Urothelium cell line (cell line): Measurements from ENCODE around the gene MRAS.

Experiments used
- DNase-seq: peaks from one replicate; pipeline ENCODE4 v3.0.0; 2011; ENCODE audit warnings: low spot score, mixed read lengths
- FAIRE-seq: peaks from 2 replicates; lab custom pipeline; 2011; peaks lifted over from hg19 to GRCh38; lab: Jason Lieb, UNC

MRAS gene

DNA sequence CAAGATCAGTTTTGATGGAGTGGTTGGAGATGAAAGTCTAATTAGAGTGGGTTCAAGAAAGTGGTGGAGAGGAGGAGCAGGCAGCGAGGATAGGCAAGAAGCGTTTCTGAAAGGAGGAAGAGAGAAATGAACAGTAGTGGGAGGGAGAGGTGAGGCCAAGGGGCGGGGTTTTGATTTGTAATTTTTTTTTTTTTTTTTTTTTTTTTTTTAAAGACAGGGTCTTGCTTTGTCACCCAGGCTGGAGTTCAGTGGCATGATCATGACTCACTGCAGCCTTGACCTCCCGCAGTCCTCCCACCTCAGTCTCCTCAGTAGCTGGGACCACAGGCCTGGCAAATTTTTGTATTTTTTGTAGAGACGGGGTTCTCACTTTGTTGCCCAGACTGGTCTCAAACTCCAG, 36.6 kb downstream of the MRAS start:
- no peak for FAIRE-seq

DNA sequence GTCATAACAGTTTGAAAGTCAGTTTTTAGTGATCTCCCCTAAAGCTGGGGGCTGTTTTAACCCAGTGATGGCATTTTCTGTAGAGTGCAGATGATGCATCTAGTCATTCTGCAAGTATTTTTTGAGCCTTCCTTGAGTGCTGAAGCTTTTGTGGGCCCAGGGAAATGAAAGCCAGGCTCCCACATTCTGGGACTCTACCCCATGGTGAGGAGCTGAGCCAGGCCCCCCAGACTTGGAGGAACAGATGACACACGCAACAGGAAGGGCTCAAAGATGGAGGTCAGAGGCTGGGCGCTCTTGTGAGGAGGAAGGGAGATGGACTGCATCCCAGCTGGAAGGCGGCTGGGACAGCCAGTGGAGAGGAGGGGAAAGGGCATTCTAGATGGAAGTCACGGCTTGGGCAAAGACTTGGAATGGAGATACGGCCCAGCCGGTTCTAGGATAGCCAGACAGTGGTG, 40.8 kb downstream of the MRAS start:
- FAIRE-seq (no peak), DNase-seq (no peak)

More for the DNA sequence above, 36.6 kb downstream of the MRAS start:
- DNase-seq = peak; percentile 8

DNA sequence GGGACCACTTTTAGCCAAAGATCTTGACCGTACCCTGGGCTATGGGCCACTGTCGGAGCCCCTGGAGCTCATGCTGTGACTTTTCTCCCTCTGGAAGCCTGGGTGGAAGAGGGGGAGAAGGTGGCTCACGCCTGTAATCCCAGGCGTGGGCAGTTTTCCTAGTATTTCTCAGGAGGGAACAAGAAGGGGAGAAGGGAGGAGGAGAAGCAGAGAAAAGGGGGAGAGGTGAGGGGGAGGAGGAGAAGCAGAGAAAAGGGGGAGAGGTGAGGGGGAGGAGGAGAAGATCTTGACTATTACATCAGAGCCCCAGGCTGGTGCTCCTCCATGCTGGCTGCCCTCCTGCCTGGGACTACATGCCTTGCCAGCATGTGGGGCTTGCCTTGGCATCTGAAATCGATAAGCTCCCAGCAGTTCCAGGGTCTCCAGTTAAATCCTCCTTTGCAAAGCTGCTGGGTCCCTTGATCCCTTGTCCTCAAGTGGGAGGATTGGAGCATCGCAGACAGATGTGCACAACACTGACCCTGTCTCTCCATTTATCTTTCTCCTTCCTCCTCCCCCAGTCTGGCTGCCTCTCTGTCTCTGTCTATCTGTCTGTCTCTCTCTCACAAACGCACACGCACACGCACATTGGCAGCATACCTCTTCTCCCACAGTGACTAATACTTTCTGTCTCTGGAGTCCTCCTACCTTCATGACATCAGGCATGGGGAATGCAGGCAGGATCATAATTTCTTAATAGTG, 41.6 kb downstream of the MRAS start:
- DNase-seq (peak; percentile 84), FAIRE-seq (peak; percentile 23)

GRCh38 chr3:138390582-138390932, 42.2 kb downstream of the MRAS start:
- FAIRE-seq = no peak

DNA sequence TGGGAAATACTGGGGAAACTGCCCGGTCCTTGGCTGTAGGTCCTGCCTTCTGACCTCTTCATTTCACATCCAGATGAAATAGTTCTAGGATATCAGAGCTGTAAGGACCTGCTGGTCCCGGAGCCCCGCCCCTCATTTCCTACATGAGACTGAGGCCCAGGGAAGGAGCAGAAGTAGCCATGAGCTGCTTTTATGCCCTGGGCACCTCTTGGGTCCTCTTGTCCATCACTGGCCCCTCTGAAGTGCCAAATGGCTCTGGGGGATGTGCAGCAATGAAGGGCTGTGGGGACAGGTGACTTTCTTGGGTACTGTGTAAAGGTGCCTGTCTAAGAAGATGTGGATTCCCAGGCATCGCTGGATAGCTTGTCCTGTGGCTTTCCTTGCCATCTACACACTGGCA, 45.8 kb downstream of the MRAS start:
- DNase-seq (no peak), FAIRE-seq (no peak)

More at GRCh38 chr3:138390582-138390932, 42.2 kb downstream of the MRAS start:
- DNase-seq = no peak

DNA sequence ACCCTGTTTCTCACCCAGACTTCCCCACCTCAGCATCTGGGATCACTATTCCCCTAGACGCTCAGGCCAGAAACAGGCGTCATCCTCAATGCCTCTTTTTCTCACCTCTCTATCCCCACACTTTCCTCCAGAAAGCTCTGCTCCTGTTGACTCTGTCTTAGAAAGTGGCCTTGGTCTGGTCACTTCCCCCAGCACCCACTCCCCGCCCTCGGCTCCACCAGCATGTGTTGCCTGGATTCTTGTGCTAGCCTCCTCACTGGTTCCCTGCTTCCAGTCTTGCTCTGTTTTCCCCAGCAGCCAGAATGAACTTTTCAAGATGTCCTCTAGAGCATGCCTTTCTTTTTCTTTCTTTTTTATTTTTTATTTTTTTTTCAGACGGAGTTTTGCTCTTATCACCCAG, 46.3 kb downstream of the MRAS start:
- DNase-seq (no peak), FAIRE-seq (no peak)

- DNase-seq = no peak
- FAIRE-seq = no peak
These were observed 47.7 kb downstream of the MRAS start for GRCh38 chr3:138395865-138396751.

- FAIRE-seq = no peak
- no peak for DNase-seq
These were observed 48.5 kb downstream of the MRAS start for GRCh38 chr3:138396752-138397410.

DNA sequence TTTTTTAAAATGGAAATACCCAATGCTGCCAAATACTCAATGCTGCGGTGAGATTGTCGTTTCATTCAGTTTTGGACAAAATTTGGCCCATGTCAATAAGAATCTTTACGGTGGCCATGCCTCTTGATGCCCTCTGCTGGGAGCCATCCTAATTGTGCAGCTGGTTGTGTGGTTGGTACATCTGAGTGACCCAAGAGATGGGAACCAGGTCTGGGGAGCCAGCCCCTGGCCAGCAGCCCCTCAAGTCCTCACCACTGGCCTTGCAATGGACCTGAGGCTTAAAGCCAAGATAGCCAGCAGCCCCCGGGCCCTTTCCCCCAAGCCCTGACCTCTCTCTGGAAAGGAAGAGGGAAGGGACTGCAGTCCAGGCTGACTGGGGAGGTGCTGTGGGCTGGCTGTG, 49.6 kb downstream of the MRAS start:
- FAIRE-seq (no peak), DNase-seq (no peak)

- DNase-seq (no peak), FAIRE-seq (no peak)
These were observed 50.6 kb downstream of the MRAS start for GRCh38 chr3:138398791-138399575.

DNA sequence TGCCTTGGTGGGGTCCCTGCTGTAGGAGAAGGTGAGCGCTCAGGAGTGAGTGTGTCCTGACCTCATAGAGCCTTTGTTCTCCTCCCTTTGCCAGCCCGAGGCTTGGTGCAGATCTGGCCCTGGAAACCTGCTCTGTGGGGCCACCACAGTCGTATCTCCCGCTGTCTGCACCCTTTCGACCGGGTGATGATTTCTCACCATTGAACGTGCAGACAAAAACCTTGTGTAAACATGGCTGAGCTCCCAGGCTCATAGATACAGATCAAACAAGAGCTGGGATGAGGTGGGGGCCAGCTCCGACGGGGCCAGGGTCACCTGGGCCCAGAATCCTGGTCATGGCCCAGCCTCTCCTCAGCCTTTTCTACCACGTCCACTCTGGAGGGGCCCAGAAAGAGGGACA, 51.4 kb downstream of the MRAS start:
- FAIRE-seq = no peak
- no peak for DNase-seq

DNA sequence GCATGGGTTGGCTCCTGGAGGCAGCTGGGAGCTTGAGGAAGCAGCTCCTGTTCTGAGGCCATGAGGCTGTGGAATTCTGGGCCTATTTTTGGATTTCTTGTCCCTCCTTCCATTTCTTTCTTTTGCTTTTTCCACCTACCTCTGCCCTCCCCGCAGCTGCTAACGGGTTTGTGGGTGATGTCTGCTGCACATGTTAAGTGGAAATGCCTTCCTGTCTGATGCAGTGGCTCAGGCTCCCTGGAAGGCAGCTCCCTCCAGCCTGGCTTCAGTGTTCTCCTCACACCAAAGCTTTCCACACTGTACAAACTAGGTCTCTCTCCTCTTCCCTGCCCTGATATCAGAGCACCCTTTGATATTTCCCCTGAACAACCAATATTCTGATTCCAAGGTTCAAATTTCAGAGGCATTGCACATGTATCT, 52.3 kb downstream of the MRAS start:
- no peak for FAIRE-seq
- no peak for DNase-seq

DNA sequence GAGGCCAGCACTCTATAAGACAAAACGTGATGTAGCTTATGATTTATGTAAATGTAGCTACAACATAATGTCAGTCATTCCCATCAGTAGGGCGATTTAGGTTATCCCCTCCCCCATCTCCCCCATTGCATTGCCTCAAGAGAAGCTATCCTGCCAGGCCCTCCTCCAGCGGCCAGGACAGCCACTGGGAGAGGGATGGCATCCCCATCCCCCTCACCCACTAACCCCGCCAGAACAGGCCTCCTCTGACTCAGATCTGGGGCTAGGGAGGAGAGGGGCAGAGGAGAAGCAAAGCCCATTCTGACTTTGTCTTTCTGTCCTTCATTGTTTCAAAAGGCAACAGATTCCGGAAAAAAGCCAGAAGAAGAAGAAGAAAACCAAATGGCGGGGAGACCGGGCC, 53.5 kb downstream of the MRAS start:
- DNase-seq (no peak), FAIRE-seq (no peak)

DNA sequence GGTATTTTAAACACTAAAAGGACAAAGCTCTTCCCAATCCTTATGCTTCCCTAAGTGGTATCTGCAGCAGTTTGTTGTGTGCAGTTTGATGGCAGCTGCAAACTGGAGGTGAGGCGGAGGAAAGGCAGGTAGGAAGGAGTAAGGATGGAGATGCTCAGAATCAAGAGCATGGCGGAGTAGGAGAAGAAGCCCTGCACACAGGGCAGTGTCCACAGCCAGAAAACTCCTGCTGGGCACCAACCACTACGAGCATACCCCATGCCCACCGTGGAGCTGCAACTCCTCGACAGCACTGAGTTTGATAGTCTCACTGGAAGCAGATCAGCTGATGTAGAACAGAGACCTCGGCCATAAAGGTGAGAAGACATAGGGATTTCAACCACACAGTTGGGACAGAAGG, 55.7 kb downstream of the MRAS start:
- no peak for DNase-seq
- peak; percentile 63 for FAIRE-seq

GRCh38 chr3:138405001-138405400, 56.6 kb downstream of the MRAS start:
- FAIRE-seq (no peak), DNase-seq (no peak)

DNA sequence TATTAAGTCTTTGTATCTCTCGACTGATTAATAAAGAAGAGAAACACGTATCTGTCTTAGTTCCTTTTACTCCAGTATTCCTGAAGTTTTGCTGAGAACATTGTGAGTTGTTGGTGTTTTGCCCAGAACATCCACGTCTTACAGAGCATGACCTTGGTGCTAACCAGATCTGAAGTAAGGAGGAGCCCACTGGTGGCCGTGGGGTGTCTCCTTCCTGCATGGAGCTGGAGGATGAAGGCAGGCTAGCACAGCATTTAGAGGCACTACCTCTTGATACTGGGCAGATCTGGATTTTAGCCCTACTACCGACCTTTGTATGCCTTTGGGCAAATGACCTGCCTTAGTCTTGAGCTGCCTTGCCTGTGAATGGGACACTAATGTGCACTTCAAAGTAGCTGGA, 57.1 kb downstream of the MRAS start:
- DNase-seq (no peak), FAIRE-seq (no peak)

GRCh38 chr3:138406606-138407005, 58.2 kb downstream of the MRAS start:
- FAIRE-seq (no peak), DNase-seq (no peak)

DNA sequence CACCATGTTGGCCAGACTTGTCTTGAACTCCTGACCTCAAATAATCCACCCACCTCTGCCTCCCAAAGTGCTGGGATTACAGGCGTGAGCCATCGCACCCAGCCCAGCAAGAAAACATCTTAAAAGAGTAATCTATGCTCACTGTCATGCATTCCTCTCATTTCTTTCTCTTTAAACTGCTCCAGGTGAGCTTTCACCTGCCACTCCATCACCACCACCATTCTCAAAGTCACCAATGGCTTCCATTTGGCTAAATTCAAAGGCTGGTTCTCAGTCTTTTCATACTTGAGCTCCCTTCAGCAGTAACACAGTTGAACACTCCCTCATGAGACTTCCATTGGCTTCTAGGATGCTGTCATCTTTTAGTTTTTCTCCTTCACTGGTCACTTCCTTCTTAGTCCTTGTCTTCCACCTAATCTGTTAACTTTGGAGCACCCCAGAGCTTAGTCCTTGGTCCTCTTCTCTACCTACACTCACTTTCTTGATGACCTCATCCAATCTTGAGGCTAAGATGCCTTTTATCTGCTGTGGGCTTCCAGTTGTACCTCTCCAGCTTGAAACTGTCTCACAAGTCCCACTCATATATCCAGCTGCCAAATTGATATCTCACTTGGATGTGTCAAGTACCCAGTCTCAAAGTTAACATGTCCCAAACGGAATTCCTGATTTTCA, 59.0 kb downstream of the MRAS start:
- DNase-seq = no peak
- no peak for FAIRE-seq

DNA sequence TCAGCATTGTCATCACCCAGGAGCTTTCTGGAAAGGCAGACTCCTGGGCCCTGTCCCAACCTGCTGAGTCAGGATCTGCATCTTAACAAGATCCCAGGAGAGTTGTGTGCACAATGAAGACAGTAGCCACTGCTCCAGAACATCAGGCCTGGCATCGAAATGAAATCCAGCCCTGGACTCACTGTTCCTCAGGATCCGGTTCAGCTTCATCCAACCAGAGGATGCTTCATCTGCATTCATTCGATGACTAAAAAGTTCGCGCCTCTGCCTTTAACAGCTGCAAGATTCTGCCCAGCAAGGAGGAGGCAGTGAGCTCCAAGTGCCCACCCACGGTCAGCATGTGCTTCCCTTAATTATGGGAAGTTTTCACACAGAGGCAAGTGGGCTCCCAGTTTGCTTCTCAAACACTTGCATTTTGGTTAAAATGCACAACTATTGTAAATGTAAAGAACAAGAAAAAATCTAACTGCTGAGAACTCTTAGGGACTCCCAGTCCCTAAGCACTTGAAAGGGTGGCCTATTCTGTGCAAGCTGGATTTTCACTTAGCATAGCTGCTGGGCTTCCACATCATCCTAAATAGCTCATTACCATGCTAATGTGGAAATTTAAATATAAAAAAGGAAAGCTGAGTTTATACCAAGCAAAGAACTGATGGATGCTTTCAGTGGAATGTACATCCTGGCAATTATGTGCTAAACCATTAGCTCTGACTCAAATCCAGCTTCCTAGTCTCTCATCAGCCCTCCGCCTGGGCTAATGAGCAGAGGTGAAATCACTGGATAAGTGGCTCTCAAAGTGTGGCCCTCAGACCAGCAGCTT, 60.6 kb downstream of the MRAS start:
- FAIRE-seq (no peak), DNase-seq (no peak)
